SK-N-SH (cell line): ENCODE data around the gene PARN. TPM values are rescaled to one million over a fixed set of nuclear protein-coding genes. Genes with fewer than 3 reads are reported as not detected.

ENCODE experiments used
- CTCF ChIA-PET: fragments of 300-600, 350-600 bp; formaldehyde crosslinking; extraction: SDS; loops from one replicate; lab custom pipeline; 2021; lab: Yijun Ruan, JAX
- POLR2A ChIA-PET: fragments of 350-600 bp; sonication (Branson Sonifier 250); formaldehyde crosslinking; extraction: SDS; loops from one replicate; lab custom pipeline; 2020; ENCODE audit warnings: antibody characterized with exemption, inconsistent platforms; lab: Yijun Ruan, JAX
- DNase-seq: peaks from one replicate; pipeline ENCODE4 v3.0.0; 2012
- H2AFZ ChIP-seq: fragments of 200-600 bp; sonication (generic); 2 replicates; pipeline ENCODE4 v1.8.1; 2016; ENCODE audit warnings: antibody characterized with exemption, mild to moderate bottlenecking, low read depth
- H3F3A ChIP-seq: fragments of 200-600 bp; sonication (generic); replicated peaks from 2 replicates; pipeline ENCODE3; 2016; ENCODE audit warnings: antibody characterized with exemption, mild to moderate bottlenecking; ENCODE audit not compliant: insufficient read depth
- H3K27ac ChIP-seq, 2 experiments: fragments of 200-500 bp in 1 of 2; fragments of 200-600 bp in 1 of 2; sonication (Bioruptor generic) in 1 of 2; sonication (generic), shearing (Covaris generic) in 1 of 2; 2 replicates each; pipeline versions ENCODE4 v1.5.1 to v1.6.1; 2014 to 2016; ENCODE audit warnings: low read depth in 2 of 2, inconsistent platforms in 1 of 2, low read length in 1 of 2, mild to moderate bottlenecking in 1 of 2, mixed read lengths in 1 of 2
- H3K27me3 ChIP-seq: fragments of 200-600 bp; sonication (generic), shearing (Covaris generic); 2 replicates; pipeline ENCODE4 v1.6.1; 2016; ENCODE audit warnings: mixed run types; ENCODE audit not compliant: insufficient read depth
- H3K36me3 ChIP-seq, 2 experiments: fragments of 200-500 bp in 1 of 2; fragments of 200-600 bp in 1 of 2; sonication (Bioruptor generic) in 1 of 2; sonication (generic) in 1 of 2; replicated peaks in 1 of 2; 2 replicates each; pipeline versions ENCODE3 to v1.5.1; 2014 to 2016; ENCODE audit warnings: low read length in 1 of 2, mild to moderate bottlenecking in 1 of 2; ENCODE audit not compliant: insufficient read depth in 2 of 2, control insufficient read depth in 1 of 2
- H3K4me1 ChIP-seq, 2 experiments: fragments of 200-500 bp in 1 of 2; fragments of 200-600 bp in 1 of 2; sonication (Bioruptor generic) in 1 of 2; sonication (generic), shearing (Covaris generic) in 1 of 2; 2 replicates each; pipeline versions ENCODE4 v1.5.1 to v1.6.1; 2014 to 2016; ENCODE audit warnings: low read depth in 1 of 2, low read length in 1 of 2, mixed run types in 1 of 2; ENCODE audit not compliant: insufficient read depth in 2 of 2, control insufficient read depth in 1 of 2
- H3K4me2 ChIP-seq: fragments of 200-600 bp; sonication (generic), shearing (Covaris generic); 2 replicates; pipeline ENCODE4 v1.6.1; 2017; ENCODE audit warnings: mixed run types
- H3K4me3 ChIP-seq, 2 experiments: fragments of 200-500 bp in 1 of 2; fragments of 200-600 bp in 1 of 2; sonication (Bioruptor generic) in 1 of 2; sonication (generic), shearing (Covaris generic) in 1 of 2; 2 replicates each; pipeline versions ENCODE4 v1.5.1 to v1.8.1; 2014 to 2016; ENCODE audit warnings: low read depth in 2 of 2, inconsistent platforms in 1 of 2, low read length in 1 of 2, mild to moderate bottlenecking in 1 of 2, mixed read lengths in 1 of 2, moderate library complexity in 1 of 2
- H3K79me2 ChIP-seq: fragments of 200-600 bp; sonication (generic); 2 replicates; pipeline ENCODE4 v1.8.1; 2017; ENCODE audit warnings: mild to moderate bottlenecking; ENCODE audit not compliant: insufficient read depth
- H3K9ac ChIP-seq: fragments of 200-600 bp; sonication (generic); 2 replicates; pipeline ENCODE4 v1.6.1; 2017; ENCODE audit warnings: mixed run types
- H3K9me2 ChIP-seq: fragments of 200-600 bp; sonication (generic); 2 replicates; pipeline ENCODE4 v1.6.1; 2017; ENCODE audit warnings: mixed run types
- H3K9me3 ChIP-seq: fragments of 200-600 bp; sonication (generic); 2 replicates; pipeline ENCODE4 v1.6.1; 2017; ENCODE audit warnings: mixed run types, mild to moderate bottlenecking, moderate library complexity
- H4K20me1 ChIP-seq: fragments of 200-600 bp; sonication (generic); 2 replicates; pipeline ENCODE4 v1.6.1; 2017; ENCODE audit warnings: mild to moderate bottlenecking, mixed run types; ENCODE audit not compliant: insufficient read depth
- CHD2 ChIP-seq: fragments of 150-350 bp; IDR thresholded peaks from 2 replicates; pipeline ENCODE4 v1.6.1; 2018; ENCODE audit warnings: low read length; ENCODE audit not compliant: partially characterized antibody
- ELF1 ChIP-seq: IDR thresholded peaks from 2 replicates; pipeline ENCODE4 v1.4.0; 2012
- EZH2phosphoT487 ChIP-seq: fragments of 200-600 bp; sonication (generic); IDR thresholded peaks from 2 replicates; pipeline ENCODE4 v1.6.1; 2017; ENCODE audit warnings: low read depth, mixed run types, mild to moderate bottlenecking, antibody characterized with exemption, moderate library complexity, borderline replicate concordance
- FOSL2 ChIP-seq: IDR thresholded peaks from 2 replicates; pipeline ENCODE4 v1.4.0; 2012; ENCODE audit warnings: low read depth, mild to moderate bottlenecking, moderate library complexity, borderline replicate concordance
- FOXJ3 ChIP-seq: sonication (generic); formaldehyde crosslinking; IDR thresholded peaks from 2 replicates; pipeline ENCODE4 v1.5.1; 2020; ENCODE audit warnings: mild to moderate bottlenecking, missing genetic modification reagents
- JUND ChIP-seq: IDR thresholded peaks from 2 replicates; pipeline ENCODE4 v1.4.0; 2012
- NFIC ChIP-seq: IDR thresholded peaks from 2 replicates; pipeline ENCODE4 v1.4.0; 2012; ENCODE audit warnings: borderline replicate concordance
- PBX3 ChIP-seq: IDR thresholded peaks from 2 replicates; pipeline ENCODE4; 2012
- POLR2AphosphoS5 ChIP-seq: IDR thresholded peaks from 2 replicates; pipeline ENCODE4 v1.6.1; 2012; ENCODE audit warnings: low read depth, low read length
- RAD21 ChIP-seq: IDR thresholded peaks from 2 replicates; pipeline ENCODE4 v1.6.1; 2012; ENCODE audit warnings: mild to moderate bottlenecking, low read length
- RCOR1 ChIP-seq: fragments of 150-350 bp; IDR thresholded peaks from 2 replicates; pipeline ENCODE4 v1.6.1; 2017; ENCODE audit warnings: antibody characterized with exemption, low read length
- RFX5 ChIP-seq: IDR thresholded peaks from 2 replicates; pipeline ENCODE4 v1.6.1; 2012; ENCODE audit warnings: mild to moderate bottlenecking, improper control_type of control experiment, low read length
- RXRA ChIP-seq: IDR thresholded peaks from 2 replicates; pipeline ENCODE4 v1.4.0; 2012; ENCODE audit warnings: low read depth, mild to moderate bottlenecking, borderline replicate concordance
- SIN3A ChIP-seq: IDR thresholded peaks from 2 replicates; pipeline ENCODE4 v1.6.1; 2012; ENCODE audit warnings: low read depth, mild to moderate bottlenecking, low read length, moderate library complexity, borderline replicate concordance
- TAF1 ChIP-seq: IDR thresholded peaks from 2 replicates; pipeline ENCODE4 v1.6.1; 2012; ENCODE audit warnings: low read depth, mild to moderate bottlenecking, low read length, moderate library complexity, borderline replicate concordance
- TCF12 ChIP-seq: IDR thresholded peaks from 2 replicates; pipeline ENCODE4 v1.4.0; 2012
- TEAD4 ChIP-seq: IDR thresholded peaks from 2 replicates; pipeline ENCODE4 v1.4.0; 2012; ENCODE audit warnings: mild to moderate bottlenecking, borderline replicate concordance; ENCODE audit not compliant: insufficient read depth
- USF1 ChIP-seq: IDR thresholded peaks from 2 replicates; pipeline ENCODE4 v1.4.0; 2012; ENCODE audit warnings: low read depth, borderline replicate concordance
- ZBTB33 ChIP-seq: IDR thresholded peaks from 2 replicates; pipeline ENCODE4 v1.4.0; 2012; ENCODE audit warnings: low read depth, borderline replicate concordance
- WGBS: methylation state at CpG from one replicate; pipeline ENCODE4 v1.1.6; 2017; ENCODE audit warnings: low lambda C conversion rate; 5-methylcytosine and 5-hydroxymethylcytosine counted together
- polyA plus RNA-seq, 3 experiments: library from polyadenylated mRNA; depleted of rRNA; stranded (reverse); fragments of >200 nt; gene quantifications; 2 replicates each; pipeline ENCODE4 v1.2.3, GENCODE V29; 2012

Gene PARN
- polyA plus RNA-seq, 1 of the 3 experiments (the other 2 are of a cell fraction) = 20.5 TPM

- TF ChIP-seq ZBTB33 (no peak), SIN3A (no peak), EZH2phosphoT487 (no peak), RXRA (no peak), NFIC (no peak), PBX3 (no peak), TAF1 (no peak), USF1 (no peak), ELF1 (no peak)
Observed at GRCh38 chr16:14531613-14532012, 98.4 kb downstream of the PARN start (continued).

GRCh38 chr16:14531101-14531500 is 99.0 kb downstream of the PARN start:
- no peaks in the 10 kb centered on the region for H3K9me2 ChIP-seq
- no peaks in the 10 kb centered on the region for H3F3A ChIP-seq
- peaks cover 0 to under 1% of the 10 kb centered on the region in 2 experiments for H3K36me3 ChIP-seq
- no peaks in the 10 kb centered on the region for H3K9me3 ChIP-seq
- 95% methylated on average over 3 of the region's 3 CpGs for WGBS
- no peak overlapping the region for H2AFZ ChIP-seq
- no peak overlapping the region for H3K27ac ChIP-seq
- H3K4me3 ChIP-seq = no peak overlapping the region
- no peak overlapping the region for H3K4me2 ChIP-seq
- peaks cover 2 to 6% of the 10 kb centered on the region in 2 experiments; a peak in 3 of 4 replicates for H3K4me1 ChIP-seq
- no peak overlapping the region for H3K9ac ChIP-seq
- H4K20me1 ChIP-seq = no peaks in the 10 kb centered on the region
- no peaks in the 10 kb centered on the region for H3K79me2 ChIP-seq
- no peaks in the 10 kb centered on the region for H3K27me3 ChIP-seq
- TF ChIP-seq RFX5 (no peak), FOXJ3 (no peak), ZBTB33 (no peak), FOSL2 (no peak), RCOR1 (no peak), EZH2phosphoT487 (no peak), POLR2AphosphoS5 (no peak), SIN3A (no peak), TCF12 (no peak), RAD21 (no peak), PBX3 (no peak), NFIC (no peak), CHD2 (no peak), JUND (no peak), TEAD4 (no peak), USF1 (no peak)
- DNase-seq = no peak
- POLR2A ChIA-PET = no interaction called here
- CTCF ChIA-PET = interaction anchor here (1.0 to 1.8 kb wide), 3 partner anchors 230 to 281 kb away, joined by 3 to 12 read pairs (median 3); no protein-coding TSS in a partner anchor
